Natural killer cell (primary cell): ENCODE results near the gene SNX5. TPM values are rescaled to one million over a fixed set of nuclear protein-coding genes. Genes with fewer than 3 reads are reported as not detected.

ENCODE experiments used
- ATAC-seq, 3 donors: fragments of 150-1000 bp in 2 of 3; fragments of 200-7000 bp in 1 of 3; cut with Tn5 transposase; 1 replicate in 1 of 3; 2 replicates in 2 of 3; pipeline ENCODE4 v1.10.0; 2021; ENCODE audit warnings: mild to moderate bottlenecking in 2 of 3, moderate library complexity in 2 of 3
- DNase-seq, 2 donors: peaks; one replicate each; pipeline versions ENCODE4 v3.0.0 to v3.0.0-alpha.2; 2013 to 2021; ENCODE audit warnings: mixed read lengths in 1 of 2
- H3K27ac ChIP-seq: one replicate; pipeline ENCODE4 v1.5.1; 2013; ENCODE audit warnings: mild to moderate bottlenecking, low read length
- H3K27me3 ChIP-seq: one replicate; pipeline ENCODE4 v1.6.1; 2013; ENCODE audit warnings: low read length; ENCODE audit not compliant: control insufficient read depth, insufficient read depth
- H3K36me3 ChIP-seq: one replicate; pipeline ENCODE4 v1.6.1; 2013; ENCODE audit warnings: low read length; ENCODE audit not compliant: control insufficient read depth, insufficient read depth
- H3K4me1 ChIP-seq: one replicate; pipeline ENCODE4 v1.6.1; 2013; ENCODE audit warnings: low read length; ENCODE audit not compliant: control insufficient read depth, insufficient read depth
- H3K4me3 ChIP-seq: one replicate; pipeline ENCODE4 v1.5.1; 2013; ENCODE audit warnings: low read length
- H3K9me3 ChIP-seq: one replicate; pipeline ENCODE4 v1.6.1; 2013; ENCODE audit warnings: low read length; ENCODE audit not compliant: control insufficient read depth, insufficient read depth
- H3K27ac Mint-ChIP-seq, 2 donors: one replicate each; pipeline ENCODE4 v1.8.0; 2022; ENCODE audit warnings: mild to moderate bottlenecking in 2 of 2, mixed read lengths in 2 of 2, moderate library complexity in 1 of 2
- H3K27me3 Mint-ChIP-seq, 2 donors: one replicate each; pipeline ENCODE4 v1.8.0; 2022; ENCODE audit warnings: low read depth in 2 of 2, mixed read lengths in 2 of 2
- H3K36me3 Mint-ChIP-seq: one replicate; pipeline ENCODE4 v1.8.0; 2022; ENCODE audit warnings: mixed read lengths
- H3K4me1 Mint-ChIP-seq, 2 donors: one replicate each; pipeline ENCODE4 v1.8.0; 2022; ENCODE audit warnings: mixed read lengths in 2 of 2
- H3K4me3 Mint-ChIP-seq: one replicate; pipeline ENCODE4 v1.8.0; 2022; ENCODE audit warnings: mild to moderate bottlenecking, moderate library complexity, mixed read lengths
- H3K9me3 Mint-ChIP-seq, 2 donors: one replicate each; pipeline ENCODE4 v1.8.0; 2022; ENCODE audit warnings: mixed read lengths in 2 of 2
- WGBS: methylation state at CpG from one replicate; pipeline ENCODE4 v1.1.7; 2013; ENCODE audit warnings: missing lambda C conversion rate; ENCODE audit not compliant: insufficient coverage; 5-methylcytosine and 5-hydroxymethylcytosine counted together
- intact Hi-C: fragments of 100-400 bp; cut with micrococcal nuclease; formaldehyde crosslinking; loops from one replicate; pipeline ENCODE4 v1.14.2; 2022
- total RNA-seq, 4 donors: library from RNA; stranded (reverse); fragments of 120-200 nt in 1 of 4; gene quantifications; one replicate each; pipeline versions ENCODE4 v1.2.3 to v1.2.4, GENCODE V29; 2013 to 2022
- TF ChIP-seq, protein P1 (sequence below): fragments of 200-600 bp; IDR thresholded peaks from one replicate; pipeline ENCODE4 v1.8.0; 2022; ENCODE audit warnings: antibody characterized with exemption

SNX5 gene
- total RNA-seq, 3 donors from 2014 or later (not counting 1 experiment from before 2014, with no cell fraction given) = 62.3 to 85.4 (median 72.1) TPM

DNA sequence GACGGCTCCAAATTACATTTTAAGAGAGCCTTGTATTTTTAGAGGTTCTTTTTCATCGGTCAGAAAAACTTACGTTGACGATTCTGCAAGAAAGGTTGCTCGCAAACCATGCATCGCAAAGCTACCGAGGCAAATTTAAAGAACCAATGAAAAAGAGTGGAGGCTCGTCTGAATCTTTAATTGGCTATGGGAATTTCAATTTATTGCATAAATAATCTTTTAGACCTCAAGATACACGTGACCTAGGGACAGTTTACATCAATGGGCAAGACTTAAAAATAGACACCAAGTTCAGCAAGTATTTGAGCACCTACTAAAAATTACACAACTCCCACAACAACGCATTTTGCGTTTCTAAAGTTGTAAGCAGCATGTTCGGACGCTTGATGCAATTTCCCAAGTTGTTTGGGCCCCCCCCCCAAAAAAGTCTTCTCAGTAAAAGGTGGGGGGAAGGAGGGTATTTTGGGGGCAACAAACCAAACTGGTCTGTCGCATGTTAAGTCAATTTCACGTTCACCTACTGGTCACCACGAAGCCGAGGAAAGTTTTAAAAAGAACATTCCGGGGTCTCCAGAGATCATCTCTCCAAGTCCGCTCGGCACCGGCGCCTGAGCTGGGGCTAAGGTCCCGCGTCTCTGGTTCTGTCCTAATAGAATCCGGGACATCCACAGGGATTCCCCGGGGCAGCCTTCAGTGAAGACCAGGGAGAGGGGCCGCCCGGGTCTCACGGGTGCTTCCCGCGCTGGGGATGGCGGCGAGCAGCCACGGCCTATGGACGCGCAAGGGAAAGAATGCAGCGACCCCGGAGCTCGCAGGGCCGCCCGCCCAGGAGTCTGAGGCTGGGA lies 851 bp downstream of the SNX5 start:
- no peaks in the 10 kb centered on the region for H3K9me3 Mint-ChIP-seq
- H3K4me3 ChIP-seq = peak overlapping the region; percentile 88
- ATAC-seq (no peak), DNase-seq (peak in 1 of 2 donors; percentile 44)
- H3K27me3 ChIP-seq = no peaks in the 10 kb centered on the region
- peaks cover 84 to 86% of the 10 kb centered on the region in 2 donors for H3K4me1 Mint-ChIP-seq
- H3K36me3 Mint-ChIP-seq = no peaks in the 10 kb centered on the region
- H3K27ac Mint-ChIP-seq = peak overlapping the region; percentile 95 to 98
- H3K27me3 Mint-ChIP-seq = no peaks in the 10 kb centered on the region
- intact Hi-C loops = loop anchor here (1.0 to 10.0 kb wide), 10 partner anchors 9 to 1233 kb away; partner anchors contain the start of genes DZANK1, KAT14, PET117 and POLR3F
- H3K4me3 Mint-ChIP-seq = peak overlapping the region; percentile 98
- TF ChIP-seq, protein P1, sequence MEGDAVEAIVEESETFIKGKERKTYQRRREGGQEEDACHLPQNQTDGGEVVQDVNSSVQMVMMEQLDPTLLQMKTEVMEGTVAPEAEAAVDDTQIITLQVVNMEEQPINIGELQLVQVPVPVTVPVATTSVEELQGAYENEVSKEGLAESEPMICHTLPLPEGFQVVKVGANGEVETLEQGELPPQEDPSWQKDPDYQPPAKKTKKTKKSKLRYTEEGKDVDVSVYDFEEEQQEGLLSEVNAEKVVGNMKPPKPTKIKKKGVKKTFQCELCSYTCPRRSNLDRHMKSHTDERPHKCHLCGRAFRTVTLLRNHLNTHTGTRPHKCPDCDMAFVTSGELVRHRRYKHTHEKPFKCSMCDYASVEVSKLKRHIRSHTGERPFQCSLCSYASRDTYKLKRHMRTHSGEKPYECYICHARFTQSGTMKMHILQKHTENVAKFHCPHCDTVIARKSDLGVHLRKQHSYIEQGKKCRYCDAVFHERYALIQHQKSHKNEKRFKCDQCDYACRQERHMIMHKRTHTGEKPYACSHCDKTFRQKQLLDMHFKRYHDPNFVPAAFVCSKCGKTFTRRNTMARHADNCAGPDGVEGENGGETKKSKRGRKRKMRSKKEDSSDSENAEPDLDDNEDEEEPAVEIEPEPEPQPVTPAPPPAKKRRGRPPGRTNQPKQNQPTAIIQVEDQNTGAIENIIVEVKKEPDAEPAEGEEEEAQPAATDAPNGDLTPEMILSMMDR = no peak
- H3K9me3 ChIP-seq = no peaks in the 10 kb centered on the region
- under 1% methylated on average over 39 of the region's 41 CpGs for WGBS
- peak overlapping the region; percentile 99 for H3K27ac ChIP-seq
- no peaks in the 10 kb centered on the region for H3K36me3 ChIP-seq
- peaks cover 41% of the 10 kb centered on the region for H3K4me1 ChIP-seq

DNA sequence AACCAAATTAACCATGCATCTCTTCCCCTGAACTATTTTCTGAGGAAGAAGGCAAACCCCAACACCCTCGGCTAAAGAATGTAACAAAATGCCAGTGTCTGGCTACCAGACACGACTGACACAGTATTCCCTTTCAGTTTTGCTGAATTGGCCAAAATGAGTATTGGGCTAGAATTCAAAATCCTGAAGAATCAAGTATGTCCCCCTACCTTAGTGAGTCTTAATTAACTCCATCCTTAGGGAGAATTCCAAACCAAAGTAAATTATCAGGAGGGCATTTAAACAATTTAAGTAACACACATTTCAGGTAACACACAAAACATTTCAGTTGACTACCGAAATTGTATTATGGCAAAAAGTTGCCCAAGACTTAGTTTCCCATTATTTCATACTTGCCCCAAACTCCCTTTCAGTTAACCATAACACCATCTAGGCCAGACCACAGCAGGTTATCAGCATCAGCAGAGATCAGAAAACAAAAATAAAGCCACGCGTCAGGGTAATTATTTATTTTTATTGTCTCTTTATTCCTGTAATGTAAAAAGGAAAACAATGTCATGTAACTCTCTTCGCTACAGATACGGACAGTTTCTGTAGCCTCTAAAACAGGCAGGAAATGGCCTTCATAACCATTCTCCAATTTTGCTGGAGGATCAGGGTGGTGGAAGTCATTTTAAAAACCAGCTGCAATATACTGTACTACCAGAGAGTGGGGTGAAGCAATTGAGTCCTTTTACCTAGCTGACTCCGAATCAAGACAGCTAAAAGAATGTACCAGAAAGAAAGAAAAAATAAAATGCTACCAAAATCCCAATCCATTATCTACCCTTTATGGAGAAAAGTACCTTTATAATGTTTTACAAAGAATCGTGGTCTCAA lies 1.9 kb downstream of the SNX5 start:
- intact Hi-C loops = loop anchor here (1.0 to 10.0 kb wide), 6 partner anchors 8 to 1232 kb away; partner anchors contain the start of genes DZANK1, POLR3F, SEC23B and SNRPB2
- DNase-seq (peak in 1 of 2 donors; percentile 70), ATAC-seq (peak in 1 of 3 donors; percentile 19)
- H3K4me1 ChIP-seq = peaks cover 44% of the 10 kb centered on the region
- H3K36me3 ChIP-seq = no peaks in the 10 kb centered on the region
- peak overlapping the region; percentile 99 for H3K27ac ChIP-seq
- H3K4me1 Mint-ChIP-seq = peaks cover 80 to 85% of the 10 kb centered on the region in 2 donors
- H3K9me3 ChIP-seq = no peaks in the 10 kb centered on the region
- H3K36me3 Mint-ChIP-seq = no peaks in the 10 kb centered on the region
- no peaks in the 10 kb centered on the region for H3K27me3 ChIP-seq
- H3K4me3 Mint-ChIP-seq = peak overlapping the region; percentile 98
- 3% methylated on average over 5 of the region's 9 CpGs for WGBS
- TF ChIP-seq, protein P1 = no peak
- peak overlapping the region; percentile 95 to 98 for H3K27ac Mint-ChIP-seq
- H3K9me3 Mint-ChIP-seq = no peaks in the 10 kb centered on the region
- H3K4me3 ChIP-seq = peak overlapping the region; percentile 88
- no peaks in the 10 kb centered on the region for H3K27me3 Mint-ChIP-seq

DNA sequence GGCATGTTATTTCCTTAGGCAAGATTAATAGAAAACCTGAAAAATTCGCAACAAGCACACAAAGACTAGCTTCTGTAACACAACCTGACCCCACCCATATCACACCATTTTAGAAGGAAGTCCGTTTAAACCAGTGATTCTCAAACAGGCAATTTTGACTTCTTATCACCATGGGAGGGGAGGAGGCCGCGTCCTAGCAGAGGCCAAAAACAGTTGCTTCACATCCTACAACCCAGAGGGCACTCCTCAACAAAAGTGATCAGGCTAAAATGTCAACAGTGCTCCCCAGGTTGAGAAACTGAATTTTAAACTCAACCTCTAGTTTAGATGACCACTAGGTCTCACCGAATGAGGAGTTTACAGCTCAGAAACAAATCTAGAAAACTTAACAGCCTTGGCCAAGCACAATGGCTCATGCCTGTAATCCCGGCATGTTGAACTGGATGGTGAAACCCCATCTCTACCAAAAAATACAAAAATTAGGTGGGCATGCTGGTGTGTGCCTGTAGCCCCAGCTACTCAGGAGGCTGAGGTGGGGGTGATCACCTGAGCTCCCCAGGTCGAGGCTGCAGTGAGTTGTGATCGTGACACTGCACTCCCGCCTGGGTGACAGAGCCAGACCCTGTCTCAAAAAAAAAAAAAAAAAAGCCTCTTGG lies 3.4 kb downstream of the SNX5 start:
- Histone ChIP-seq H3K27ac (peak overlapping the region; percentile 99), H3K4me3 (peak overlapping the region; percentile 12), H3K9me3 (no peaks in the 10 kb centered on the region), H3K36me3 (no peaks in the 10 kb centered on the region), H3K27me3 (no peaks in the 10 kb centered on the region), H3K4me1 (peaks cover 44% of the 10 kb centered on the region)
- intact Hi-C loops = loop anchor here (5.0 to 10.0 kb wide), 3 partner anchors 460 to 1230 kb away; partner anchors contain the start of genes SEC23B and SNRPB2
- Mint-ChIP-seq H3K27me3 (no peaks in the 10 kb centered on the region), H3K9me3 (no peaks in the 10 kb centered on the region), H3K4me1 (peaks cover 76 to 81% of the 10 kb centered on the region in 2 donors), H3K27ac (peak overlapping the region; percentile 95 to 98), H3K36me3 (no peaks in the 10 kb centered on the region), H3K4me3 (peak overlapping the region; percentile 98)
- whole genome bisulfite sequencing = 33% methylated on average over 9 of the region's 9 CpGs
- ATAC-seq (no peak), DNase-seq (peak in 1 of 2 donors; percentile 40)
- TF ChIP-seq, protein P1 = no peak
